ENCODE data around the gene YBX1. TPM values are rescaled to one million over a fixed set of nuclear protein-coding genes. Genes with fewer than 3 reads are reported as not detected.

YBX1 gene
- total and polyA plus RNA-seq, 4 donors = 107 to 530 (median 204) TPM

DNA sequence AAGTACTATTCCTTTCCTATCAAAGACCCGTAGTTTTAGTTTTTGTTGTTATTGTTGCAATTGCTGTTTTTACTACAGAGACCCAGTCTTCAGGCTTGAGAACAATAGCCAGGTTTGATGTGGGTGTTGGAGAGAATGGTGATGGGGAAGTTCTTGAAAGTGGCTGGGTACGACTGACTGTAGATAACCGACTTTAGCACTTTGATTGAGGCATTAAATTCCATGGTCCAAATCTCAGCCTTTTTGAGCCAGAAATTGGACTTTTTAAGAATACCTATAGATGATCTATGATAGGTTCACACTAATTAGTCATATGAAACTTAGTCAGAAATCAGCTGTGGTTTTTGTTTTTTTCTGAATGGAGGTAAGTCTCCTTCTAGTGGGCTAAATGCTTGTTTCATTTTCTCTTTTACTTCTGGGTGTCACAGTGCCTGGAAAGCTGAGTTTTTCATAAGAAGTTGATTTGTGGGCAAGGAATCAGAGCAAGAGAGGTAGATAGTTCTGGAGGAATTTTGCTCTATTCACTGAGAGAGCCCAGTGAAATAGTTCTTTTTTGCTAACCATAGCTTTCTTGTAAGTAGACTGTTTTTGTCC, 21.2 kb upstream of the YBX1 start:
- Histone ChIP-seq H3K9me3 (ENCODE audit: control insufficient read depth in 4 of 4, low read length in 3 of 4) (no peaks in the 10 kb centered on the region), H3K9ac (ENCODE audit: low read depth in 1 of 2, low read length in 2 of 2) (no peak overlapping the region), H3K27ac (ENCODE audit: low read depth in 1 of 2, low read length in 2 of 2) (no peak overlapping the region), H3K27me3 (ENCODE audit: control insufficient read depth in 4 of 4, insufficient read depth in 4 of 4, low read length in 3 of 4) (no peaks in the 10 kb centered on the region), H3K4me3 (ENCODE audit: low read depth in 1 of 3, low read length in 3 of 3) (no peak overlapping the region), H3K4me1 (ENCODE audit: control insufficient read depth in 4 of 4, insufficient read depth in 4 of 4, low read length in 3 of 4) (peaks cover 0 to 20% (median 11%) of the 10 kb centered on the region in 4 donors), H3K36me3 (ENCODE audit: control insufficient read depth in 4 of 4, insufficient read depth in 3 of 4, low read depth in 1 of 4, low read length in 3 of 4) (peaks cover 4 to 13% (median 10%) of the 10 kb centered on the region in 4 donors)
- 82% methylated on average over 3 of the region's 3 CpGs for WGBS
- DNase-seq (ENCODE audit: low spot score) = no peak
- TF ChIP-seq JUND (IDR thresholded peaks at IDR 0.05) (no peak), GABPA (IDR thresholded peaks at IDR 0.05 in 1 of 2, conservative IDR thresholded peaks at IDR 0.05 in 1 of 2) (no peak), HNF4G (IDR thresholded peaks at IDR 0.05) (no peak), TAF1 (conservative IDR thresholded peaks at IDR 0.05) (no peak), NR2F2 (IDR thresholded peaks at IDR 0.05) (no peak), EGR1 (IDR thresholded peaks at IDR 0.05; ENCODE audit: low read depth in 2 of 2) (no peak), RAD21 (IDR thresholded peaks at IDR 0.05) (no peak), FOXA2 (IDR thresholded peaks at IDR 0.05) (no peak), HNF4A (conservative IDR thresholded peaks at IDR 0.05) (no peak), RXRA (IDR thresholded peaks at IDR 0.05) (no peak), CTCF (IDR thresholded peaks at IDR 0.05; ENCODE audit: low read depth, low read length, missing input control) (no peak), FOXA1 (IDR thresholded peaks at IDR 0.05) (no peak), MAX (IDR thresholded peaks at IDR 0.05) (no peak), SP1 (IDR thresholded peaks at IDR 0.05) (no peak), YY1 (IDR thresholded peaks at IDR 0.05) (no peak), REST (IDR thresholded peaks at IDR 0.05) (no peak)
- TF ChIP-seq, protein P1, sequence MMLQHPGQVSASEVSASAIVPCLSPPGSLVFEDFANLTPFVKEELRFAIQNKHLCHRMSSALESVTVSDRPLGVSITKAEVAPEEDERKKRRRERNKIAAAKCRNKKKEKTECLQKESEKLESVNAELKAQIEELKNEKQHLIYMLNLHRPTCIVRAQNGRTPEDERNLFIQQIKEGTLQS (IDR thresholded peaks at IDR 0.05) = no peak
- TF ChIP-seq, protein P2, sequence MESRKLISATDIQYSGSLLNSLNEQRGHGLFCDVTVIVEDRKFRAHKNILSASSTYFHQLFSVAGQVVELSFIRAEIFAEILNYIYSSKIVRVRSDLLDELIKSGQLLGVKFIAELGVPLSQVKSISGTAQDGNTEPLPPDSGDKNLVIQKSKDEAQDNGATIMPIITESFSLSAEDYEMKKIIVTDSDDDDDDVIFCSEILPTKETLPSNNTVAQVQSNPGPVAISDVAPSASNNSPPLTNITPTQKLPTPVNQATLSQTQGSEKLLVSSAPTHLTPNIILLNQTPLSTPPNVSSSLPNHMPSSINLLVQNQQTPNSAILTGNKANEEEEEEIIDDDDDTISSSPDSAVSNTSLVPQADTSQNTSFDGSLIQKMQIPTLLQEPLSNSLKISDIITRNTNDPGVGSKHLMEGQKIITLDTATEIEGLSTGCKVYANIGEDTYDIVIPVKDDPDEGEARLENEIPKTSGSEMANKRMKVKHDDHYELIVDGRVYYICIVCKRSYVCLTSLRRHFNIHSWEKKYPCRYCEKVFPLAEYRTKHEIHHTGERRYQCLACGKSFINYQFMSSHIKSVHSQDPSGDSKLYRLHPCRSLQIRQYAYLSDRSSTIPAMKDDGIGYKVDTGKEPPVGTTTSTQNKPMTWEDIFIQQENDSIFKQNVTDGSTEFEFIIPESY (IDR thresholded peaks at IDR 0.05) = no peak

All from liver (tissue), 9 donors.